K562 (cell line): ENCODE results near the gene PFDN2. TPM values are rescaled to one million over a fixed set of nuclear protein-coding genes. Genes with fewer than 3 reads are reported as not detected.
A peak's percentile ranks its signal among the peaks of the same experiment; 100 is the strongest.

Experiments used
- ARNT ChIP-seq, 2 experiments: fragments of 450-650 bp; IDR thresholded peaks; 2 replicates each; pipeline ENCODE4 v1.6.1; 2016; ENCODE audit warnings: mild to moderate bottlenecking in 1 of 2
- ATF1 ChIP-seq, 2 experiments: fragments of 450-650 bp in 1 of 2; IDR thresholded peaks; 2 replicates each; pipeline ENCODE4 v1.6.1; 2016; ENCODE audit warnings: missing compliant biosample characterization in 1 of 2, missing genetic modification characterization in 1 of 2
- CBX2 ChIP-seq: fragments of 200-600 bp; sonication (generic); IDR thresholded peaks from one replicate; pipeline ENCODE4 v1.6.1; 2012; ENCODE audit warnings: mild to moderate bottlenecking, low read length, inconsistent platforms; ENCODE audit not compliant: insufficient read depth, poor library complexity, severe bottlenecking
- GATA2 ChIP-seq: sonication (generic); formaldehyde crosslinking; IDR thresholded peaks from 2 replicates; pipeline ENCODE4 v1.4.0; 2020; ENCODE audit warnings: mild to moderate bottlenecking, missing genetic modification reagents
- MCM7 ChIP-seq, 2 experiments: fragments of 450-650 bp; IDR thresholded peaks; 2 replicates each; pipeline ENCODE4 v1.6.1; 2016 to 2018
- MNT ChIP-seq, 2 experiments: fragments of 450-650 bp; conservative IDR thresholded peaks; 2 replicates each; pipeline ENCODE4 v1.6.1; 2017; ENCODE audit warnings: mild to moderate bottlenecking in 2 of 2, moderate library complexity in 2 of 2
- NR2C1 ChIP-seq, 2 experiments: fragments of 450-650 bp; IDR thresholded peaks; 2 replicates each; pipeline ENCODE4 v1.6.1; 2017; ENCODE audit warnings: mild to moderate bottlenecking in 2 of 2, antibody characterized with exemption in 1 of 2, inconsistent platforms in 1 of 2, missing compliant biosample characterization in 1 of 2, missing genetic modification characterization in 1 of 2
- NR2C2 ChIP-seq, 2 experiments: fragments of 200-800 bp in 1 of 2; sonication (Bioruptor generic) in 1 of 2; sonication (generic) in 1 of 2; formaldehyde crosslinking in 1 of 2; IDR thresholded peaks; 2 replicates each; pipeline versions ENCODE4 v1.6.1 to v1.8.0; 2016 to 2022; ENCODE audit warnings: mild to moderate bottlenecking in 1 of 2, missing compliant biosample characterization in 1 of 2, missing genetic modification characterization in 1 of 2, missing genetic modification reagents in 1 of 2
- POU5F1 ChIP-seq: fragments of 150-350 bp; IDR thresholded peaks from 2 replicates; pipeline ENCODE4 v1.6.1; 2014; ENCODE audit warnings: borderline replicate concordance, low read length, low read depth, mild to moderate bottlenecking; ENCODE audit not compliant: partially characterized antibody
- PRMT5 ChIP-seq: sonication (generic); formaldehyde crosslinking; IDR thresholded peaks from 2 replicates; pipeline ENCODE4 v1.5.0; 2020; ENCODE audit warnings: missing genetic modification reagents
- PTRF ChIP-seq: fragments of 450-650 bp; IDR thresholded peaks from 2 replicates; pipeline ENCODE4 v1.6.1; 2016; ENCODE audit warnings: mild to moderate bottlenecking, missing genetic modification characterization, missing compliant biosample characterization
- SAP30 ChIP-seq: fragments of 200-600 bp; sonication (generic); IDR thresholded peaks from 2 replicates; pipeline ENCODE4 v1.6.1; 2012; ENCODE audit warnings: borderline replicate concordance, low read depth, mild to moderate bottlenecking, moderate library complexity, low read length, control low read depth, inconsistent platforms; ENCODE audit not compliant: insufficient read depth, poor library complexity, severe bottlenecking
- SETDB1 ChIP-seq: IDR thresholded peaks from one replicate; pipeline ENCODE4 v1.6.1; 2012; ENCODE audit warnings: low read length, control low read depth, inconsistent platforms
- SMARCA4 ChIP-seq: fragments of 450-650 bp; IDR thresholded peaks from 2 replicates; pipeline ENCODE4 v1.6.1; 2016
- SMC3 ChIP-seq: conservative IDR thresholded peaks from 2 replicates; pipeline ENCODE4 v1.6.1; 2011; ENCODE audit warnings: low read depth, low read length, improper control_type of control experiment; ENCODE audit not compliant: insufficient read depth
- SNAPC5 ChIP-seq: fragments of 250-450 bp; sonication (Bioruptor Pico); IDR thresholded peaks from 2 replicates; pipeline ENCODE4 v1.8.0; 2021; ENCODE audit warnings: moderate library complexity, mild to moderate bottlenecking, inconsistent platforms
- SNIP1 ChIP-seq: fragments of 450-650 bp; IDR thresholded peaks from 2 replicates; pipeline ENCODE4 v1.7.1; 2017; ENCODE audit warnings: low read depth, mild to moderate bottlenecking
- TAF9B ChIP-seq: fragments of 450-650 bp; IDR thresholded peaks from 2 replicates; pipeline ENCODE4 v1.6.1; 2018; ENCODE audit warnings: mild to moderate bottlenecking; ENCODE audit not compliant: partially characterized antibody
- TCF7L2 ChIP-seq: fragments of 150-350 bp; IDR thresholded peaks from 2 replicates; pipeline ENCODE4 v1.6.1; 2016; ENCODE audit warnings: low read depth, mild to moderate bottlenecking, low read length, moderate library complexity
- ZFP91 ChIP-seq: sonication (generic); formaldehyde crosslinking; IDR thresholded peaks from 2 replicates; pipeline ENCODE4 v1.8.0; 2022; ENCODE audit warnings: mild to moderate bottlenecking, missing genetic modification reagents
- ZNF165 ChIP-seq: fragments of 250-450 bp; sonication (Bioruptor Pico); IDR thresholded peaks from 2 replicates; pipeline ENCODE4 v1.4.0; 2020; ENCODE audit warnings: borderline replicate concordance
- ZNF174 ChIP-seq: fragments of 250-450 bp; sonication (Bioruptor Pico); IDR thresholded peaks from 2 replicates; pipeline ENCODE4 v1.4.0; 2020; ENCODE audit warnings: mild to moderate bottlenecking
- ZNF311 ChIP-seq: fragments of 250-450 bp; sonication (Bioruptor Pico); IDR thresholded peaks from 2 replicates; pipeline ENCODE4 v1.4.0; 2020; ENCODE audit warnings: mild to moderate bottlenecking, moderate library complexity
- ZNF384 ChIP-seq: IDR thresholded peaks from 2 replicates; pipeline ENCODE4 v1.6.1; 2012; ENCODE audit warnings: low read depth, low read length, improper control_type of control experiment
- polyA plus RNA-seq, 8 experiments: library from polyadenylated mRNA; depleted of rRNA in 4 of 8; stranded (reverse) in 5 of 8; unstranded in 3 of 8; fragments of >200 nt; fragmentation: Nextera tagmentation in 2 of 8; fragmentation: Illumina TruSeq in 1 of 8; extraction: Ambion mirVana in 2 of 8; extraction: Trizol in 1 of 8; gene quantifications; 2 replicates each; pipeline versions ENCODE4 v1.2.1 to v1.2.3, GENCODE V29; 2011 to 2014; ENCODE audit warnings: inconsistent platforms in 1 of 8, missing spikeins in 1 of 8
- total RNA-seq, 7 experiments: library from RNA; depleted of rRNA in 6 of 7; stranded (reverse); fragments of >200 nt in 6 of 7; fragmentation: Illumina TruSeq in 2 of 7; extraction: Trizol in 2 of 7; gene quantifications; 2 replicates each; pipeline versions ENCODE4 v1.2.1 to v1.2.3, GENCODE V29; 2011 to 2021; ENCODE audit warnings: low replicate concordance in 1 of 7

The PFDN2 gene
- total and polyA plus RNA-seq, 9 of the 15 experiments (the other 6 are each of a cell fraction or from before 2014, with no cell fraction given), result 50.2 to 361 (median 144) TPM

GRCh38 chr1:161132410-161133219 lies 14.8 kb upstream of the PFDN2 start, which contains the start of gene DEDD (continued):
- TF ChIP-seq SAP30 (peak; percentile 71), NR2C2 (CRISPR knock-in tag; IDR thresholded peaks at IDR 0.05) (no peak; the same call in 1 of the 2 replicates), NR2C2 (tag; IDR thresholded peaks at IDR 0.05) (peak; percentile 99), SNIP1 (no peak), PRMT5 (CRISPR knock-in tag) (no peak), ZNF174 (CRISPR knock-in tag) (no peak), TCF7L2 (no peak), ZNF384 (no peak), CBX2 (no peak), SNAPC5 (CRISPR knock-in tag) (no peak), ATF1 (CRISPR knock-in tag; IDR thresholded peaks at IDR 0.05) (no peak), ATF1 (tag; IDR thresholded peaks at IDR 0.05) (peak; percentile 79), TAF9B (peak; percentile 16), SETDB1 (no peak), GATA2 (no peak), ZNF165 (CRISPR knock-in tag) (no peak), SMARCA4 (peak; percentile 49; the same call in 1 of the 2 replicates), ZNF311 (CRISPR knock-in tag) (no peak), PTRF (tag) (no peak), MNT (conservative IDR thresholded peaks at IDR 0.05) (peak; percentile 43 to 68), SMC3 (no peak), ARNT (IDR thresholded peaks at IDR 0.05) (peak in 1 of 2 experiments; percentile 43; a peak in 2 of 4 replicates), NR2C1 (IDR thresholded peaks at IDR 0.05) (peak; percentile 91), NR2C1 (tag; IDR thresholded peaks at IDR 0.05) (peak; percentile 95), ZFP91 (CRISPR knock-in tag) (no peak), MCM7 (IDR thresholded peaks at IDR 0.05) (no peak), POU5F1 (peak; percentile 38)
